Right lobe of liver (tissue), 4 donors: Measurements from ENCODE around the gene ZBTB33.

Source experiments
- CTCF ChIP-seq, 4 donors: fragments of 200-600 bp in 3 of 4; fragments of 450-650 bp in 1 of 4; IDR thresholded peaks; one replicate each; pipeline versions ENCODE4 v1.5.1 to v1.8.0; 2016 to 2022; ENCODE audit warnings: antibody characterized with exemption in 4 of 4, mild to moderate bottlenecking in 2 of 4
- POLR2A ChIP-seq: fragments of 450-650 bp; IDR thresholded peaks from one replicate; pipeline ENCODE4 v1.6.1; 2017; ENCODE audit warnings: antibody characterized with exemption, mild to moderate bottlenecking
- donor health status: DM: no; HTN: no; CAD: no.
- donor health status: DM: no; HTN: no; CAD: no.
- donor health status: DM: no; HTN: yes; CAD: no.

- TF ChIP-seq POLR2A, result no peak
- no peak for TF ChIP-seq CTCF (IDR thresholded peaks at IDR 0.05)
These were observed 31.1 kb downstream of the ZBTB33 start for GRCh38 chrX:120281761-120282160.
